HG03354 (cell line): Measurements from ENCODE around the gene XIRP2.

Source experiments
- ATAC-seq: cut with Tn5 transposase; IDR thresholded peaks from one replicate; pipeline ENCODE4 v1.9.1; 2021; ENCODE audit warnings: mild to moderate bottlenecking; ENCODE audit not compliant: unreplicated experiment, poor library complexity, severe bottlenecking

The XIRP2 gene

DNA sequence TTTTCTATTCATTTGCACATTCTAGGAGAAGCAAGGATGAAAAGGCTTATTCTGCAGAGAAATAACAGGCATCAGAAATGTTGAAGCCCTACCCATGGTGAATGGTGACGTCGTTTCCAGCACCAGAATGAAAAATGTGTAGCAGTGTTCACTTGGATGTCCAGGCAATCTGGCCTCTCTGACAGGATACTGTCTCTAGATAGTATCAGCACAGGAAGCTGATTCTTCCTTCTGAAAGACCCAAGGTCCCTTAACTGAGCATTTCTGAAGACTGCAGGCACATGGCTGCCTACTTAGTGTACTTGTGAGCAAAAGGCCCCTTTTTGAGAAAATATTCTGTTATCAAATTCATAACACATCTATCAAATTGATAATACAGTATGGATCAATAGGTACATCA is 234.1 kb downstream of the XIRP2 start:
- ATAC-seq, result no peak

GRCh38 chr2:167126165-167126564 is 237.9 kb downstream of the XIRP2 start:
- no peak for ATAC-seq

- no peak for ATAC-seq
These were observed 238.9 kb downstream of the XIRP2 start for GRCh38 chr2:167127135-167127534.

GRCh38 chr2:167128130-167128529 is 239.8 kb downstream of the XIRP2 start:
- ATAC-seq, result no peak

DNA sequence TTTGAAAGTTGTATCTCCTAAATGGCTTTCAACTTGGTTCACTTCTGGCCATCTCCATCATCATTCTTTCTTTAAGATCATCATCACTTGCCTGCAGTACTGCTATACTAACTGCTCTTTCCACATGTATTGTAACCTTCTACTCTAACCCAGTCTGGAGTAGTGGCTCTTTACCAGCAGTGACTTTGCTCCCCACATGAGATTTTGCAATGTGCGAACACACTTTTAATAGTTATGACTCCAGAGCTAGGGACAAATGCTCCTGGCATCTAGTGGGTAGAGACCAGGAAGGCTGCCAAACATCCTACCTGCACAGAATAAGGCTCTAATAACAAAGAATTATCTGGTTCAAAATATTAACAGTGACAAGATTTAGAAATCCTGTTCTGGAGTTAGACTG is 243.8 kb downstream of the XIRP2 start:
- ATAC-seq, result no peak

DNA sequence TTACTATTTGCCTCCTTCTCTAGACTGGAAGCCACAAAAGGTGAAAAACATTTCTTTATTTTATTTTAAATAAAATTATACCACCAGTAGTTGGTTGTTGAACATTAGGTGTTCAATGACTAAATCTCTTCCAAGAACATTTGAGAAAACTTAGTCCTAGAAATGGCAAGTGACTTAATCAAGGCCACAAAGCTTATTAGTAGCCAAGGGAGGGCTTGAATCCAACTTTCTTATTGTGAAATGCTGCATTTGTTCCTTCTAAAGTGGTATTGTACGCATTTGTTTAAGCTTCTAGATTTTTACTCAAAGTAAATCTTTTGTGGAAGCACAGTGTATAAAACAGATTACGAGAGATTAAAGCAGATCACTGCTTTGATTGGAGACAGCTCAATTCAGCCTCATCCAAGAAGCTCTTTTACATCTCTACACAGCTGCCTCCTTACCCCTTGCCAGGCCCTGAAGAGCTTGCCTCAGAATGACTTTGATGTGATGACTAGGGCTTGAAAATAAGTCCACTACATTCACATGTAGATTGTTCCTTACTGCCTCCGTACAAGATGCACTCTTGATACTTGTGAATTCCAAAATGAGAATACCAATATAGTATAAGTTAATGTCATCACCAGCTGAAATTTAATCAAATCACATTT is 244.8 kb downstream of the XIRP2 start:
- no peak for ATAC-seq

DNA sequence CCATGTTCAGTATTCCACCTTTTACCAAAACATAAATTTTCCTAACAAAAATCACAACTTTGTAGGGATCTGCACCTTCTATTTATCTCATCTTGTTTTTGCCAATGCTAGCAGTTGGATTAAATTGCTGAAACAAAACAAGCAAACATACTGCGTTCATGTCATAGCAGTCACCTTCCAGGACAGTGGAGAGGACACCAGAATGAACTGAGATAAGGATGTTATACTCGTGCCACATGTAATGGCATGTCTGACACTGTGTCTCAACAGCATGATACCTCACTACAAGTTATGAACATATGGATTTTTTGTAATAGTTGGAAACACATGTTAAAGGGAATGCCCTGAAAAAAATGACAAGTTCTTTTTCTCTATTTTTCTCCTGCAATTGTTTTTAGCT is 245.3 kb downstream of the XIRP2 start:
- ATAC-seq, result no peak

GRCh38 chr2:167134381-167135072 is 246.2 kb downstream of the XIRP2 start:
- ATAC-seq, result no peak

DNA sequence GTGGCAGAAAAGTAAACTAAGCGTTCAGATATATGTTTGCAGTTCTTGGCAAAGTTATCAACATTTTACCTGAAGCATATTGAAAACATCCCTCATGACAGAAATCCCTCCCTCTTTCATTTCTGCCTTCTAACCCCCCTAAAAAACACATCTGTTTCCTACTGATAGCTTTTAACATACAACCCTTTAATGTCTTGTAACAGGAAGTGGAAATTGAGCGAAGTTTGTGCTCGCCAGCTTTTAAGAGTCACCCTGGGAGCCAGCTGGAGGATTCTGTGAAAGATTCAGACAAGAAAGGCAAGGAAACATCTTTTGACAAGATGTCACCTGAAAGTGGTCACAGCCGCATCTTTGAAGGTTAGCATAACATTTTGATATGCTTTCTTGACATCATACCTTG is 247.4 kb downstream of the XIRP2 start:
- no peak for ATAC-seq

GRCh38 chr2:167136879-167137596 is 248.8 kb downstream of the XIRP2 start:
- ATAC-seq, result no peak

DNA sequence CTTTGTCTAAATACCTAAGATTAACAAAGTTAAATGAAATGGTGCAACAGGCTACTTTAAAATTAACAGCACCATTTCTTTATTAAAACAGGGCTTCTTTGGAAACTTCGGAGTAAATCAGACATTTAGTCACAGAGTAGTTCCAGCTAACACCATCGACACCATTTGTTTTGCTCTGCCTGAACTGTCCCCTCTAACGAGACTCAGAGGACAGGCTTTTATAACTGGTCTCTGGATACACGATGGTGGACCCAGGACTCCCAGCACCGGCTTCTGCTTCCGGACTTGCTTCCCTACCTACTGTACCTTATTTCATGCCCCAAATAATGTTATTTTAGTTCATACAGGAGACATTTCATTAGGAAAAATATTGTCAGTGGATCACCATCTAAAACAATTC is 252.1 kb downstream of the XIRP2 start:
- ATAC-seq, result no peak

DNA sequence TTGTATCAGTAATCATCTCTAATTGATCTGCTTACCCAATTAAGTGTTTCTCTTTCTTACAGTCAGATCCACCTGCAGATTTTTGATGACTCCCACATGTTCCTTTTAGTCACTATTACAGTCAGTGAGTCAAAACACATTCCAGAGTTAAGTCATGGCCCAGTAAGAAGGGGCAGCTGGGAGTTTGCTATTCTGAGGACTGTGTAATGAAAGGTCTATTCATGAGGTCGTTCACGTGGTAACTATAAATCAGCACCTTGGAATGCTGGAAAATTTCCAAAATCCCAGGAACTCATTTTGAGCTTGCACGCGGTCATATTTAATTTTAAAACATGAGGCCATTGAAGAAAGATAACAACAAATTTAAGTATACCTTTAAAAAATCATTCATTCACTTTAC is 252.5 kb downstream of the XIRP2 start:
- ATAC-seq, result no peak

GRCh38 chr2:167142554-167142953 is 254.3 kb downstream of the XIRP2 start:
- ATAC-seq, result no peak

DNA sequence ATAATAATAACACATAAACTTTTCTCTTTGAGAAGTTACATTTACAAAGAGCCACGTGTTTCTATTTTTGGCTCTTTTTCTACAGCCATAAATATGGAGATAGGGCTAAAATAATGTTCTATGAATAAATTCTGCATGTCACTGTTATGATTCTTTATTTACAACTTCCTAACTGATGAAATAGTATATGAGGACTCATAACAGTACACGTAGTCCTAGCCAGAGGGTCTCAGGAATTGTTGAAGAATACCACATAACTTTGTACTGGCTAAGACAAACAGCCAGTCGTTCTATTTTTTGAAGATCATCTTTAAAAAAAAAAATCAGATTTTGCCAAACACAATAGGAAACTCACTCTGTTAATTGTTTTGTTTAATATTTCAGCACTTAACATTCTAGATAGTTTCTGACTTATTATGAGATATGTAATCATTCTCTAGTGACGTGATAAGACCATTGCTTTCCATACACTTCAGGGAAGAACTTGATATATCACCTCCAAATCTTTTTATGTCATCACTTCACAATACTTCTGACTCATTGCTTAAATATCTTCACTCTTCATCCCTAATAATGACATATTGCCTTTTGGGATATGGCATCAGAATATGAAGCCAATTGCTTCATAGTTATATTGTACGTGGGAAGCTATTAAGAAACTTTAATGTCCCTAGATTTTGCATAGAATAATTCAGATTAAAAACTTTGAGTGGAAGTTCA is 256.1 kb downstream of the XIRP2 start:
- ATAC-seq, result no peak

DNA sequence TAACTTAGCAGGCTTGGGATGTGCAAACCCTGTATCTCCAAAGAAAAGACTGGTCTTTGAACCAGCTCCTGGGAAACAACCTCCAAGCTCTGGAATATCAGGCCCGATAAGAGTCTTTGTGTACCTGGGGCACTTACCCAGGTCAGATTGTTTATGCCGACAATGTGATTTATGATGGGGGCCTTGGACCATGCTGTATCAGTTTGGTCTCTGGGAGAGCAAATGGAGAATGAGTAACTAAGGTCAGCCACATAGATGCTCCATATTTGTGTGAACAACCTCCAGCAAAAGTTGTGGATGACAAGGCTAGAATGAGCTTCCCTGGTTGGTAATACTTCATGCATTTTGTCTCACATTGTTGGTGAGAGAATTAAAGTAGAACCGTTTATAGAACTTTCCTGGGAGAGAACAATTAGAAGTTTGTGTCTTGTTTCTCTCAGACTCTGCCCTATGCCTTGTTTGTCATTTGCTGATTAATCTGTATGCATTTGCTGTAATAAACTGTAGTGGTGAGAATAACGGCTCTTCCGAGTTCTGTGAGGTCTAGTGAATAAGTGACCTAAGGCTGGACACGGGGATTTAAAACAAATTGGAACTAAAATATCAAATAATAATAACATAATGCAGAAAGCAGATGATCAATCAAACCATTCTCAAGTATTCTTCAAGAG is 259.1 kb downstream of the XIRP2 start:
- no peak for ATAC-seq

DNA sequence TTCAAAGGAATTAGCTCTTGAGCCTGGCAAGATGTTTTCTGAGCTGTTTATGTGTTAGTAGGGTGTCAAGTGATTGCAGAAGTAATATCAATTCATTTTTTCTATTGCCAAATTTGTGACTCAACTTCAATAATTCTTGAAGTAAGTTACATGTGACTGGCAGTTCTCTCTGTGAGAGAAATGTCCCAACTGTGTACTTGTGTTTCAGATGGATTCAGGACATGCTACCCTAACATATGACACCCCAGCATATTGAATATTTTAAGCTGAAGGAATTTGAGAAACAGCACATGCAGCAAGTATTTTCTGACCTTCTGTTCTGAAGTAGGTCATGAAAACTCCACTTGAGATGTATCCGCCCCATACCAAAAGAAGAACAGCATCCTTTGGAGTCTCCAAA is 263.6 kb downstream of the XIRP2 start:
- no peak for ATAC-seq

DNA sequence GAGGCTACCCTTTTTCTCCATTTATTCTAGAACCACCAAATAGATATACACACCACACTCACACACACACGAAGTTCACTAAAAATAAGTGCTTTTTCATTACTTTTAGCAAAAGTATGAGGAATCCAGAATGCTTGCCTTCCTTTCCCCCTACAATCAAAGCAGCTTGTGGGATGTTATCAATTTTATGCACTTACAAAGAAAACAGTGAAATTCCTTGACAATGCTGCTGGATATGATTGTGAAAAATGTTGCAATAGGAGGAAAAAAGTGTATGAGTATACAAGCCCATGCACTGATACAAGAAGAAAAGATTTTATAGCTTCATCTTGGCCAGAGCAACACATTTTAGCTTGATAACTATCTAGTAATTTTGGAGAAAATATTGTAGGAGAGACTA is 269.2 kb downstream of the XIRP2 start:
- no peak for ATAC-seq

GRCh38 chr2:167177196-167177595 is 288.9 kb downstream of the XIRP2 start:
- no peak for ATAC-seq

- ATAC-seq, result no peak
These were observed 292.9 kb downstream of the XIRP2 start for GRCh38 chr2:167181134-167181533.

DNA sequence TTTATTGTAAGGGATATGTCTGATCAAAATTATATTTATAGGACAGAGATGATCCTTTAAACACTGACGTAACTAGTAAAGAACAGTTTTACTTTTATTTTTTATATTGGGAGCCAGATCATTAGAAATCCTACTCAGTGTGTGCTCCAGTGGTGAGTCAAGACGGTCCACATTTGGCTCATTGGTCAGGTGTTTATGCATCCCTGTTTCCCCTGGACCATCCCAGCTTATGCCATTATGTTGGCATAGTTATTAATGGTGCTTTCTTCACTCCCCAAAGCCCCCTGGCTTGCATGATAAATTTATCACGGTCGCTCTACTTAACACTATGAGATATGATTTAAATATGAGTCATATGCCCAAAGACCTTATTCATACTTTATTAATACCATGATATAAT is 293.4 kb downstream of the XIRP2 start:
- ATAC-seq, result no peak
